Measurements from ENCODE around the gene NKAIN2.

Gene NKAIN2

DNA sequence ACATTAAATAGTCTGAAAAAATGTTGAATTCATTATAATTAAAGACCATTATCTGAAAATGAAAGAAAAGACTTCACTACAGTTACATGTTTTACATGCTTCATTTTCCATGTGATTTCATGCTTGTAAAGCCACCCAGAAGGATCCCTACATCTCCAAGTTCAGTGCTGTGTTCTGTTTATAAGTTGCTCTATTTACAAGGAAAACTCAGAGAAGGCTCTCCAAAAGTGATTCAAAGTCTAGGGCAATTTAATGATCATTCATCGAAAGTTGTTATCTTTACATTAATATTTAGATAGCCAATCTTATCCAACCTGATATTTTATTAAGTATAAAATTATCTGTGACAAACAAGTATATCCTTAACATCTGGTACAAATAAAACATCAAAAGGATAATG lies 663.7 kb downstream of the NKAIN2 start:
- H3K36me3 ChIP-seq, result no peaks in the 10 kb centered on the region
- no peak overlapping the region for H3K27ac ChIP-seq
- TF ChIP-seq, protein P1, sequence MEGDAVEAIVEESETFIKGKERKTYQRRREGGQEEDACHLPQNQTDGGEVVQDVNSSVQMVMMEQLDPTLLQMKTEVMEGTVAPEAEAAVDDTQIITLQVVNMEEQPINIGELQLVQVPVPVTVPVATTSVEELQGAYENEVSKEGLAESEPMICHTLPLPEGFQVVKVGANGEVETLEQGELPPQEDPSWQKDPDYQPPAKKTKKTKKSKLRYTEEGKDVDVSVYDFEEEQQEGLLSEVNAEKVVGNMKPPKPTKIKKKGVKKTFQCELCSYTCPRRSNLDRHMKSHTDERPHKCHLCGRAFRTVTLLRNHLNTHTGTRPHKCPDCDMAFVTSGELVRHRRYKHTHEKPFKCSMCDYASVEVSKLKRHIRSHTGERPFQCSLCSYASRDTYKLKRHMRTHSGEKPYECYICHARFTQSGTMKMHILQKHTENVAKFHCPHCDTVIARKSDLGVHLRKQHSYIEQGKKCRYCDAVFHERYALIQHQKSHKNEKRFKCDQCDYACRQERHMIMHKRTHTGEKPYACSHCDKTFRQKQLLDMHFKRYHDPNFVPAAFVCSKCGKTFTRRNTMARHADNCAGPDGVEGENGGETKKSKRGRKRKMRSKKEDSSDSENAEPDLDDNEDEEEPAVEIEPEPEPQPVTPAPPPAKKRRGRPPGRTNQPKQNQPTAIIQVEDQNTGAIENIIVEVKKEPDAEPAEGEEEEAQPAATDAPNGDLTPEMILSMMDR (IDR thresholded peaks at IDR 0.05), result no peak

DNA sequence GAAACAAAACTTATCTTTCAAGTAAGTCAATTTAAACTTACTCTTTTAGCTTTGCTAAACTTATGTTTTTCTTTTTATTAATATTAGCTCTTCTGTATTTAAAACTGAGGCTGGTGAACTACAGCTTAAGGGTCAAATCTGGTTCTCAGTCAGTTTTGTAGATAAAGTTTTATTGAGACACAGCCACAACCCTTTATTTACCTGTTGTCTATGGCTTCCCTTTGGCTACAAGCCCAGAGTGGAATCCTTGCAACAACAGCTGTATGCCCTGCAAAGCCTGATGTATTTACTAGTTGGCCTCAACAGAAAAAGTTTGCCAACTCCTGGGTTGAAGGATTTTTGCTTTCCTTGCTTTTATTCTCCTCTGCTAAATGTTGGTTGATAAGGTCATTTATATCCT lies 667.1 kb downstream of the NKAIN2 start:
- Histone ChIP-seq H3K27ac (no peak overlapping the region), H3K27me3 (no peaks in the 10 kb centered on the region)
- TF ChIP-seq, protein P1 (IDR thresholded peaks at IDR 0.05), result no peak

More for the DNA sequence above, 663.7 kb downstream of the NKAIN2 start:
- Histone ChIP-seq H3K4me1 (ENCODE audit: control insufficient read depth in 1 of 2, insufficient read depth in 1 of 2, low read depth in 1 of 2, low read length in 1 of 2) (no peaks in the 10 kb centered on the region), H3K9me3 (no peaks in the 10 kb centered on the region), H3K4me3 (ENCODE audit: low read depth in 1 of 2, low read length in 1 of 2) (no peak overlapping the region), H3K27me3 (no peaks in the 10 kb centered on the region)

DNA sequence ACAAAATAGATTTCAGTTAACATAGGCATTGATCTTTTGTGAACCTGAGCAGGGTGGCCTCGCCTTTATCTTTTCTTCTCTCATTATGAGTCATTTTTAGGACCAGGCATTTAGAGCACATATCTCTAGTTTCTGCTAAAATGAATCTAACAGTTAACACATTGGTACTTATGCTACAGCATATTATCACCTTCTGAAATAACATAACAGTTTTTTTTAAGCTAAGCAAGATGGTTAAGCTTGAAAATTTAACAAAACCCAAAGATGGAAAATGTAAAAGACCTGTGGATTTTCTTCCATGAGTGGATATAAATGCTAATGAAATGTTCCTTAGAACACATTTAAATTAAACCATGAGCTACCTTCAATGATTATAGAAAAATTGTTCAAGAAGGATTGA lies 671.5 kb downstream of the NKAIN2 start:
- Histone ChIP-seq H3K4me3 (ENCODE audit: low read depth in 1 of 2, low read length in 1 of 2) (no peak overlapping the region), H3K27ac (no peak overlapping the region), H3K9me3 (no peaks in the 10 kb centered on the region), H3K4me1 (ENCODE audit: control insufficient read depth in 1 of 2, insufficient read depth in 1 of 2, low read depth in 1 of 2, low read length in 1 of 2) (no peaks in the 10 kb centered on the region), H3K27me3 (no peaks in the 10 kb centered on the region), H3K36me3 (no peaks in the 10 kb centered on the region)
- TF ChIP-seq, protein P1 (IDR thresholded peaks at IDR 0.05), result no peak

More for the DNA sequence above, 667.1 kb downstream of the NKAIN2 start:
- no peak overlapping the region for H3K4me3 ChIP-seq (ENCODE audit: low read depth in 1 of 2, low read length in 1 of 2)
- H3K4me1 ChIP-seq (ENCODE audit: control insufficient read depth in 1 of 2, insufficient read depth in 1 of 2, low read depth in 1 of 2, low read length in 1 of 2), result no peaks in the 10 kb centered on the region
- no peaks in the 10 kb centered on the region for H3K36me3 ChIP-seq
- no peaks in the 10 kb centered on the region for H3K9me3 ChIP-seq

DNA sequence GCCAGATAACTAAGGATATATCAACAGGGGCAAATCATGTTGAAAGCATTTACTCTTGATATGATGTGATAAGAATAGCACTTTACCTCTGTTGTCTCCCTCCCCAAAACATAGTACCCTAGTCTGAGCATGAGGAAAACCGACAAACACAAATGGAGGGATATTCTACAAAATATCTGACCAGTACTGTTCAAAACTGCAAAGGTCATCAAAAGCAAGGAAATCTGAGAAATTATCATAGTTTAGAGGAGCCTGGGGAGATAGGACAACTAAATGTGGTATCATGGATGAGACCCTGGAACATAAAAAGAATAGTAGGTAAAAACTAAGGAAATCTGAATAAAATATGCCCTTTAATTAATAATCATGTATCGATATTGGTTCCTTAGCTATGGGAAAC lies 675.2 kb downstream of the NKAIN2 start:
- no peak overlapping the region for H3K27ac ChIP-seq
- H3K4me3 ChIP-seq (ENCODE audit: low read depth in 1 of 2, low read length in 1 of 2), result no peak overlapping the region
- H3K36me3 ChIP-seq, result no peaks in the 10 kb centered on the region
- H3K27me3 ChIP-seq, result no peaks in the 10 kb centered on the region
- H3K9me3 ChIP-seq, result no peaks in the 10 kb centered on the region
- no peaks in the 10 kb centered on the region for H3K4me1 ChIP-seq (ENCODE audit: control insufficient read depth in 1 of 2, insufficient read depth in 1 of 2, low read depth in 1 of 2, low read length in 1 of 2)
- TF ChIP-seq, protein P1 (IDR thresholded peaks at IDR 0.05), result no peak

DNA sequence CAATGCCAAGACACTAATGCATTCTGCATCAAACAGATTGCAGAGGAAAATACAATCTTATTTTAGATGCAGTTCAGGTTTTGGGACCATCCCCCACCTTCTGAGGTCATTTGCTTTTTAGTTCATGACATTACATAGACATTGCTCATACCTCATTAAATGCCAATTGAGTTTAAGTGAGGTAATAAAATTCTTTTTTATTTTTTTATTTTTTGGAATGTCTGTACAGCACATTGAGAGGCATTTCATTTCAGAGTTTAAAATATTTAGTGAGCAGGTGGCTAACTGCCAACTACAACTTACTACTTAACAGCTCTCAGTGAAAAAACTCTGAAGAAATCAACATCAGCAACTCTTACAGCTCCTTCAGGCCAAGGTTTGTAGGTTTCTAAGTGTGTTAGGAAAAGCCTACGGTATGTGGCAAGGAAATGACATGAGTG lies 676.3 kb downstream of the NKAIN2 start:
- no peak overlapping the region for H3K4me3 ChIP-seq (ENCODE audit: low read depth in 1 of 2, low read length in 1 of 2)
- H3K9me3 ChIP-seq, result no peaks in the 10 kb centered on the region
- no peaks in the 10 kb centered on the region for H3K27me3 ChIP-seq
- H3K36me3 ChIP-seq, result no peaks in the 10 kb centered on the region
- H3K27ac ChIP-seq, result no peak overlapping the region
- H3K4me1 ChIP-seq (ENCODE audit: control insufficient read depth in 1 of 2, insufficient read depth in 1 of 2, low read depth in 1 of 2, low read length in 1 of 2), result no peaks in the 10 kb centered on the region
- TF ChIP-seq, protein P1 (IDR thresholded peaks at IDR 0.05), result no peak

DNA sequence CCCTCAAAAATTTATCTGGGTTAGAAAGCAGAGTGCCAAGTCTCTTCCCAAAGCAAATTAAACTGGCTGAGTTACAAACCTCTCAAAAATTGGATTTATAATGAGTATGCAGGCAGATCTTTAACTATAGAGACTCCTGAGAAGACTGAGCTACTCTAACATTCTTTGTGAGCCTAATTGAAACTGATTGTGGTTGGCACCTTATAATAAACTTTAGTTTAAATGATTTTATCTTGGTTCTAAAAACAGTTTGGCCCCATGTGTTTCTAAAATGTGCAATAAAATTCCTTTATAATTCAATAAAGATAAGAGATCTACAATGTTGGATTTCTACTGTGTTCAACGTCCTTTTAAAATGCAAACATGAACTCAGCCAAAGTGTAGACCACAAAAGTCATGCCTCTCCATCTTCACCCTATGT lies 678.4 kb downstream of the NKAIN2 start:
- no peaks in the 10 kb centered on the region for H3K27me3 ChIP-seq
- H3K4me1 ChIP-seq (ENCODE audit: control insufficient read depth in 1 of 2, insufficient read depth in 1 of 2, low read depth in 1 of 2, low read length in 1 of 2), result no peaks in the 10 kb centered on the region
- TF ChIP-seq, protein P1 (IDR thresholded peaks at IDR 0.05), result no peak
- H3K9me3 ChIP-seq, result no peaks in the 10 kb centered on the region
- no peaks in the 10 kb centered on the region for H3K36me3 ChIP-seq
- no peak overlapping the region for H3K27ac ChIP-seq
- no peak overlapping the region for H3K4me3 ChIP-seq (ENCODE audit: low read depth in 1 of 2, low read length in 1 of 2)
